HepG2 (cell line): ENCODE measurements around the gene ZNF581. TPM values are rescaled to one million over a fixed set of nuclear protein-coding genes. Genes with fewer than 3 reads are reported as not detected.
A peak's percentile ranks its signal among the peaks of the same experiment; 100 is the strongest.

ENCODE experiments used
- AGO2 ChIP-seq: fragments of 200-400 bp; formaldehyde crosslinking; optimal IDR thresholded peaks from 2 replicates; pipeline ENCODE3; 2017; ENCODE audit warnings: mild to moderate bottlenecking, low read depth, low read length, moderate library complexity
- ARNT ChIP-seq: fragments of 450-650 bp; IDR thresholded peaks from 2 replicates; pipeline ENCODE4 v1.6.1; 2017
- ARNT2 ChIP-seq: sonication (generic); formaldehyde crosslinking; IDR thresholded peaks from 2 replicates; pipeline ENCODE4 v1.8.0; 2022; ENCODE audit warnings: mild to moderate bottlenecking, low read depth, missing genetic modification reagents, moderate library complexity
- FOXC1 ChIP-seq: sonication (generic); formaldehyde crosslinking; IDR thresholded peaks from 2 replicates; pipeline ENCODE4 v1.8.0; 2022; ENCODE audit warnings: mild to moderate bottlenecking, missing genetic modification reagents, borderline replicate concordance
- GATAD1 ChIP-seq: IDR thresholded peaks from 2 replicates; pipeline ENCODE4 v1.6.1; 2016; ENCODE audit warnings: missing genetic modification reagents, missing compliant biosample characterization
- KAT8 ChIP-seq: IDR thresholded peaks from 2 replicates; pipeline ENCODE4 v1.6.1; 2016; ENCODE audit warnings: missing genetic modification reagents, missing compliant biosample characterization
- MIER2 ChIP-seq: IDR thresholded peaks from 2 replicates; pipeline ENCODE4 v1.6.1; 2016; ENCODE audit warnings: missing biosample characterization, missing genetic modification reagents
- MYC ChIP-seq: sonication (generic); formaldehyde crosslinking; IDR thresholded peaks from 2 replicates; pipeline ENCODE4 v1.9.0; 2021; ENCODE audit warnings: missing genetic modification reagents, borderline replicate concordance
- NFKB2 ChIP-seq: sonication (generic); formaldehyde crosslinking; IDR thresholded peaks from 2 replicates; pipeline ENCODE4 v1.4.0; 2020; ENCODE audit warnings: missing genetic modification reagents, borderline replicate concordance
- POLR2G ChIP-seq: fragments of 200-400 bp; formaldehyde crosslinking; IDR thresholded peaks from 2 replicates; pipeline ENCODE4 v1.6.1; 2018; ENCODE audit warnings: mild to moderate bottlenecking, low read depth, low read length, moderate library complexity
- RFX3 ChIP-seq: IDR thresholded peaks from 2 replicates; pipeline ENCODE4 v1.6.1; 2016; ENCODE audit warnings: missing biosample characterization, missing genetic modification reagents
- RFX5 ChIP-seq: IDR thresholded peaks from 2 replicates; pipeline ENCODE4 v1.6.1; 2011; ENCODE audit warnings: low read depth, low read length, improper control_type of control experiment
- SP1 ChIP-seq, 2 experiments: fragments of 450-650 bp in 1 of 2; sonication (generic) in 1 of 2; formaldehyde crosslinking in 1 of 2; IDR thresholded peaks; 2 replicates each; pipeline versions ENCODE4 v1.4.0 to v1.6.1; 2016 to 2020; ENCODE audit warnings: missing genetic modification reagents in 1 of 2
- ZBTB2 ChIP-seq: sonication (generic); formaldehyde crosslinking; IDR thresholded peaks from 2 replicates; pipeline ENCODE4 v1.8.0; 2022; ENCODE audit warnings: low read depth, missing genetic modification reagents
- ZBTB26 ChIP-seq: IDR thresholded peaks from 2 replicates; pipeline ENCODE4 v1.6.1; 2016; ENCODE audit warnings: missing compliant biosample characterization, missing genetic modification reagents, borderline replicate concordance
- ZBTB38 ChIP-seq: sonication (generic); formaldehyde crosslinking; IDR thresholded peaks from 2 replicates; pipeline ENCODE4 v1.5.1; 2020; ENCODE audit warnings: mild to moderate bottlenecking, missing genetic modification reagents
- ZFP82 ChIP-seq: sonication (generic); formaldehyde crosslinking; IDR thresholded peaks from 2 replicates; pipeline ENCODE4 v1.5.1; 2020; ENCODE audit warnings: mild to moderate bottlenecking, missing genetic modification reagents, borderline replicate concordance
- ZFYVE20 ChIP-seq: sonication (generic); formaldehyde crosslinking; IDR thresholded peaks from 2 replicates; pipeline ENCODE4 v1.8.0; 2023; ENCODE audit warnings: low read depth, mild to moderate bottlenecking, moderate library complexity, missing genetic modification reagents, borderline replicate concordance
- ZNF12 ChIP-seq: sonication (generic); formaldehyde crosslinking; IDR thresholded peaks from 2 replicates; pipeline ENCODE4 v1.5.0; 2020; ENCODE audit warnings: missing genetic modification reagents
- ZNF276 ChIP-seq: sonication (generic); formaldehyde crosslinking; IDR thresholded peaks from 2 replicates; pipeline ENCODE4 v1.4.0; 2020; ENCODE audit warnings: mild to moderate bottlenecking, low read depth, missing genetic modification reagents
- ZNF564 ChIP-seq: sonication (generic); formaldehyde crosslinking; IDR thresholded peaks from 2 replicates; pipeline ENCODE4 v1.8.1; 2023; ENCODE audit warnings: mild to moderate bottlenecking, missing genetic modification reagents
- ZNF580 ChIP-seq: IDR thresholded peaks from 2 replicates; pipeline ENCODE4 v1.6.1; 2016; ENCODE audit warnings: low read depth, borderline replicate concordance
- ZNF639 ChIP-seq: conservative IDR thresholded peaks from 2 replicates; pipeline ENCODE4 v1.6.1; 2018; ENCODE audit warnings: missing genetic modification reagents
- polyA plus RNA-seq, 8 experiments: library from polyadenylated mRNA; depleted of rRNA in 3 of 8; stranded (reverse) in 7 of 8; unstranded in 1 of 8; fragments of >200 nt; fragmentation: Illumina TruSeq in 4 of 8; extraction: Trizol in 4 of 8; gene quantifications; 2 replicates each; pipeline versions ENCODE4 v1.2.1 to v1.2.3, GENCODE V29; 2011 to 2016; ENCODE audit warnings: low read depth in 4 of 8, missing spikeins in 1 of 8, mixed read lengths in 1 of 8; ENCODE audit not compliant: insufficient read depth in 1 of 8
- total RNA-seq, 5 experiments: library from RNA; depleted of rRNA; stranded (reverse); fragments of >200 nt; fragmentation: Illumina TruSeq; extraction: Trizol; gene quantifications; 2 replicates each; pipeline ENCODE4 v1.2.3, GENCODE V29; 2016; ENCODE audit warnings: low read depth in 1 of 5

Gene ZNF581
- total and polyA plus RNA-seq, 2 of the 13 experiments (the other 11 are each of a cell fraction or from before 2014, with no cell fraction given), result 19.6 to 49.5 TPM

- TF ChIP-seq NFKB2 (CRISPR knock-in tag), result peak; percentile 74; the same call in 1 of the 2 replicates
- TF ChIP-seq KAT8 (CRISPR knock-in tag), result peak; percentile 95
- TF ChIP-seq ZNF12 (CRISPR knock-in tag), result peak; percentile 48; the same call in 1 of the 2 replicates
- peak; percentile 54; the same call in 1 of the 2 replicates for TF ChIP-seq MIER2 (CRISPR knock-in tag)
- TF ChIP-seq ZFP82 (CRISPR knock-in tag), result 0 out of 2 replicates have a peak, but pooled peaks have one; percentile 71
- peak; percentile 81 for TF ChIP-seq RFX5
- no peak for TF ChIP-seq ARNT
- peak; percentile 87 for TF ChIP-seq POLR2G
- TF ChIP-seq ZNF639 (CRISPR knock-in tag), result peak; percentile 79
- no peak for TF ChIP-seq SP1 (IDR thresholded peaks at IDR 0.05)
- TF ChIP-seq SP1 (CRISPR knock-in tag; IDR thresholded peaks at IDR 0.05), result 0 out of 2 replicates have a peak, but pooled peaks have one; percentile 59
- peak; percentile 43; the same call in 1 of the 2 replicates for TF ChIP-seq ZNF564 (CRISPR knock-in tag)
- 0 out of 2 replicates have a peak, but pooled peaks have one; percentile 35 for TF ChIP-seq ARNT2 (CRISPR knock-in tag)
- peak; percentile 57; the same call in 1 of the 2 replicates for TF ChIP-seq FOXC1 (CRISPR knock-in tag)
- TF ChIP-seq ZNF580 (CRISPR knock-in tag), result peak; percentile 42; the same call in 1 of the 2 replicates
- peak; percentile 84 for TF ChIP-seq RFX3 (CRISPR knock-in tag)
- TF ChIP-seq ZFYVE20 (CRISPR knock-in tag), result no peak
- no peak for TF ChIP-seq ZNF276 (CRISPR knock-in tag)
- peak; percentile 78; the same call in 1 of the 2 replicates for TF ChIP-seq ZBTB38 (CRISPR knock-in tag)
- 0 out of 2 replicates have a peak, but pooled peaks have one; percentile 54 for TF ChIP-seq ZBTB26 (CRISPR knock-in tag)
- peak; percentile 95 for TF ChIP-seq GATAD1 (CRISPR knock-in tag)
- TF ChIP-seq ZBTB2 (CRISPR knock-in tag), result peak; percentile 91
- TF ChIP-seq AGO2, result peak; percentile 99
- TF ChIP-seq MYC (CRISPR knock-in tag), result peak; percentile 60; the same call in 1 of the 2 replicates
These were observed 31.6 kb downstream of the ZNF581 start, which contains the start of gene EPN1 (continued) for GRCh38 chr19:55674841-55675660.
